HG03108 (cell line): ENCODE data around the gene C6orf15.

ENCODE experiments used
- ATAC-seq: cut with Tn5 transposase; IDR thresholded peaks from one replicate; pipeline ENCODE4 v1.9.1; 2021; ENCODE audit warnings: moderate library complexity; ENCODE audit not compliant: unreplicated experiment

C6orf15 gene

DNA sequence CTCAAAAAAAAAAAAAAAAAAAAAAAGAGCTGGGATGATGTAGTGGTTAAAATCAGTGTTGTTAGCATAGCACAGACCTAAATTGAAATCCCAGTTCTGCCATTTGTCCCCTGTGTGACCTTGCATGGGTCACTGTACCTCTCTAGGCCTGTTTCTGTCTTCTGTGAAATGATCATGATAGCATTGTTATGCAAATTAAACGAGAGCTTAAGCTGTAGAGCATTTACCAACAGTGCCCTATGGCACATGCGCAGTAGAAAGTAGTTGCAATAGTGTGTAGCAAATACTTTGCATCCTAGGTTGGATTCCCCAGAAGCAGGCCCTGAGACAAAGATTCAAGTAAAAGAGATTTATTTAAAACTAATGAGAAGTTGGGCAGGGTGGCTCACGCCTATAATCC, 19.2 kb upstream of the C6orf15 start:
- ATAC-seq: no peak

DNA sequence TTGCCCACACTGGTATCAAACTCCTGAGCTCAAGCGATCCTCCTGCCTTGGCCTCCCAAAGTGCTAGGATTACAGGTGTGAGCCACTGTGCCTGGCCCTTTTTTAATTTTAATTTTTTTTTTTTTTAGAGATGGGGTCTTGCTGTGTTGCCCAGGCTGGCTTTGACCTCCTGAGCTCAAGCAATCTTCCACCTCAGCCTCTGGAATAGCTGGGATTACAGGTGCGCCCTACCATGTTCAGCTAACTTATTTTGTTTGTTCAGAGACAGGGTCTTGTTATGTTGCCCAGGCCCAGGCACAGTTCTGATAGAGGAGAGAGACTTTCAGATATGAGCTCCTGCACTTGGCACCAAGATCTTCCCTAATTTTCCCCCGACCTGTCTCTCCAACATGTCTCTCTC, 18.4 kb upstream of the C6orf15 start:
- ATAC-seq: no peak

DNA sequence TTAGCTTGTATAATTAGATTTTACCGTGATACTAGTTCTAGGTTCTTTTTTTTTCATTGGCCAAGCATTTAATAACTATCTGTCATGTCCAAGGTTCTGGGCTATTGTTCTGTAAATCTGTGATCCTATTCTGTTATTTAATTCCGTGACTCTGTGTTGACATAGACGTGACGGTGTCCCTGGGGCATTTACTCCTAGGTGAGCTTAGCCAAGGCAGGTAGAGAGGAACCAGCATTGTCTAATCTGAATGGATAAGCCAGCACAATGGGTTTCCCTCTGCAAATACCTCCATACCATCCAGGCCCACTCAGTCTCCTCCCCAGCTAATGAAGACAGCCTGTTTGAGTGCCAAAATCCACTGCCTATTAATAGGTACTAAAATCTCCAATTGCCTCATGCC, 16.8 kb upstream of the C6orf15 start:
- ATAC-seq: no peak

DNA sequence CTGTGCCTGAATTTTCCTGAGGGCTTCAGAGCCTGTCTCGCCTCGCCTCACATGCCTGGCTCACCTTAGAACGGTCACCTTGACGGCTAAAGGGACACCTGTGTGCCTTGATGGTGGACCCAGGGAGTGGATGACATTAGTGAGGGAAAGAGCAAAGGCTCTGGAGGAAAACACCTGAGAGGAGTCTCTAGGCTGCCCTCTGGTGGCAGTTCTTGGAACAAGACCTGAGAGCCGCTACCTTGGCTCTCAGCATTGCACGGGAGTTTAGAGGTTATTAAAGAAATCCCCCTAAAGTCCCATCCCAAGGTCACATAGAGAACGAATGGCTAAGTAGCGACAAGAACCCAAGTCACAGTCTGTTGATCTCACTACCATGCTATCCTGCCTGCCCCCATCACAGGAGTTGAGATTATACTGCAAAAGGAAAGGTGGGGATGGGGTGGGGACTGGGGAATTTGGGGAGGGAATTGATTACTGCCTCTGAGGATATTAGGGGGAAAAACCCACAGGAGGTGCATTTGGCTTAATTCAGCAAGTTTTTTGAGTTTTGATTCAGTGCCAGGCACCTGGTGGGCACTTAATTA, 15.8 kb upstream of the C6orf15 start:
- no peak for ATAC-seq

DNA sequence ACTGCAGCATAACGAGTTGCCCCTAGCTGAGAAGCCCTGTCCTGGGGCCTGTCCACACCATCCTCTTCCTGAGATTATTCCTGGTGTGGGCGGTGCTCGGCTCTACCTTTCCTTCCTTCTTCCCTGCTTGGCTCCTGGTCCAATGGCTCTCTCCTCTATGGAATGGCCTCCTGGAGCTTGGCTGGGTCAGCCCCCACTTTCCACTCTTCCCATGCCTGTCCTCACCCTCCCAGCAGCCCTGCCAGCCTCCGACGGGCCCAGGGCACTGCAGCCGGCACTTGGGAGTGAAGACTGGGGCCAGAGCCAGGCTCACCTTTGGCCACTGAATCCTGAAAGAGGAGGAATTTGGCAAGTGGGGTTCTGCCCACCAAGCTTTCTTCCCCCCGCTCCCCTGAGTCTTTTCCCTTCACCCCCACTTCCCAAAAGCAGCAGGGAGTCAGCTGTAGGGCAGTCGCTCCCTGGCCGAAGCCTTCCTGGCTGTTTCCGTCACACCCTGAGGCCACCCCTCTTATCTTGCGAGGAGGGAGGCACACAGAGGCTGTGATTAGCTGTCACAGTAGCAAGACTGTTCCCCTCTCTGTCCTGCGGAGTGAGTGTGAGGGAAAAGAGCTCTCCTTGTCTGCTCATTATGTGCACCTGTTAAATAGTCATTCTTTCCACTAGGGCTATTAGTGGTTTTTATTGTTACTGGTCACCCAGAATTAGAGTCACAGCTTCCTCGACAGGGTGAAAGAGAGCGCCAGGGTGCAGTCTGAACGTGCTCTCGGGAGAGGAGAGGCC, 14.2 kb upstream of the C6orf15 start:
- no peak for ATAC-seq

DNA sequence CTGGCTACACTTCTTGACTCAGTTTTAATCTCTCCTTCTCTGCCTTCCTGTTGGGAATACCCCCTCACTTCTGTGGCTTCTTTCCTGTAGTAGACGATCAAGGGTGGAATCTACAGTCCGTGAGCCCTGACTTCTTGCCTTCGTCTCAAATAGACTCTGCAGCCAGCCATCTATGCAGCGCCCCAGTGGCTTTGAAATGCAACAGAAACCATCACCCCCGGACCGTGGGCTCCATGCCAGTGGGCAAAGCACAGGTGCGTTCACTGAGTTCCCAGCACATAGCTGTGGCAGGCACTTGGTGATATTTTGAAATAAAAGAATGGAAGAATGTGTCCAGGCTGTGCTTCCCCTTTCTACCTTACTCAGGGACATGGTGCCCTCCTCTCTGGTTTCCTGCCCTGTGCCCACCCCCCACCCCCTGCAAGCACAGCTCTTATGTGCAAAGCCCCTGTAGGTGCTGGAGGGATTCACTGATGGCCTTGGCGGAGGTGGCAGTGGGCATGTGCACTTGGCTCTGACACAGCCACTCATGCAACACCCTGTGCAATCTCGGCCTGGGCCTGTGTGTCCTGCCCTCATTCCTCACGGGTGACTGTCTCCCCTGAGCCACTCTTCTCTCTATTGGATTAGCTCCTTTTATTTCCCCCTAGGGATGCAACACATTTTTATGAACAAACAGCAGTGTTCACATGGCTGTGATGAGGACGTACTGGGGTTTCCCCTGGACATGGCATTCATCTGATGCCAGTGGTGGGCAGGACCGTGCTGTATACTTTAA, 13.4 kb upstream of the C6orf15 start:
- no peak for ATAC-seq

DNA sequence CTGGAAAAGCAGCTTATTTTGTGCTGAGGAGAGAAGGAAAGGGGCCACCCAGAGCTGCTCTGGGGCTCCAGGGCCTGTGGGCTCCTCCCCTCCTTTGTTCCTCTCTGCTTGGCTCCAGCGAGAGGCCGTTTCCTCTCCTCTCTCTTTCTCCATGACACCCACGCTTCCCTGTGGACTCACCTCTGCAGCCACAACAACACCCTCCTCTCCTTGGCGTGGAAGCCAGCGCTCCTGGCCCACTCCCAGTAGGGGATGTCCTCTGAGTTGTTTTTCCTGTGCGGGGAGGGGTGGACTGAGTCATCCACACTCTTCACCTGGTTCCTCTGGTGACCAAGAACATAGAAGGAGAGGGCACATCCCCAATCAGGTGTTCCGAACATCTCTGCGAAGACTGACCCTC, 12.8 kb upstream of the C6orf15 start:
- ATAC-seq: no peak

DNA sequence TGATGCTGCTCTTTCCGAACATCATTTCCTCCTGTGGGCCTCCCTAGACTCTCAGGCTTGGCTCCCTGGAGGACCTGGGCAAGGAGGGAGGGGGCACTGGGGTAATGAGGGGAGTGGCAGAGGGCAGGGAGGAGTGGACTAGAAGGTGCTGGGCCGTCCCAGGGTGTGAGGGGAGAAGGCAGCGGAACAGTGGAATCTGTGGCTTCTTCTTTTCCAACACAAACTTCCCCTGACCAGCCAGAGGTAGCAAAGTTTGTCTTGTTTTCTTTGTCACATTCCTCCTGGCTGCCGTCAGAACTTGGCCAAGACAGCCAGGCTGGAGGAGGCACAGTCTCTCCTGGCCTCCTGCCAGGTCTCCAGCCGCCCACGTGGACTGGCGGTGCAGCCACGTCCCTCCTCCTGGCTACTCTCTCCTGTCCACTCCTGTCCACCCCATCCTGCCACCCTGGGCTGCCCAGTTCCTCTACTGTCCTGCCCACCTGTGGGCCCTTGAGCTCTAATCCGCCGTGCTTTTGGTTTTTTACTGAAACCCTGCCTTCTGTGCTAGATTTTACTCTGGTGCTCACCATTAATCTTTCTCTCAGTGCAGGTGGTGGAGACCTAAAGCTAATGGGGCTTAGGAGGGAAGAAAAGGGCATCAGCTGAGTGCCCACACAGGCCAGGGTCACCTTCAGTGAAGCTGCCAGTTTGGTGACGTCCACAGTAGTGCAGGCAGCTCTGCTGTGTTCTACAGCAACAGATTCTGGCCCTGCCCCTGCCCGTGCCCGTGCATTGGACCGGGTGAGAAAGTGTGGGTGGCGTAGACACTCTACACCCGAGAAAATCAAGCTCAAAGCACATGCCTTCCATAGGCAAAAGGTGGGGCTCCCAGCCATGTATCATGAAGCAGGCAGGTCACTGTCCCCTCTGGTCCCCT, 10.7 kb upstream of the C6orf15 start:
- no peak for ATAC-seq

DNA sequence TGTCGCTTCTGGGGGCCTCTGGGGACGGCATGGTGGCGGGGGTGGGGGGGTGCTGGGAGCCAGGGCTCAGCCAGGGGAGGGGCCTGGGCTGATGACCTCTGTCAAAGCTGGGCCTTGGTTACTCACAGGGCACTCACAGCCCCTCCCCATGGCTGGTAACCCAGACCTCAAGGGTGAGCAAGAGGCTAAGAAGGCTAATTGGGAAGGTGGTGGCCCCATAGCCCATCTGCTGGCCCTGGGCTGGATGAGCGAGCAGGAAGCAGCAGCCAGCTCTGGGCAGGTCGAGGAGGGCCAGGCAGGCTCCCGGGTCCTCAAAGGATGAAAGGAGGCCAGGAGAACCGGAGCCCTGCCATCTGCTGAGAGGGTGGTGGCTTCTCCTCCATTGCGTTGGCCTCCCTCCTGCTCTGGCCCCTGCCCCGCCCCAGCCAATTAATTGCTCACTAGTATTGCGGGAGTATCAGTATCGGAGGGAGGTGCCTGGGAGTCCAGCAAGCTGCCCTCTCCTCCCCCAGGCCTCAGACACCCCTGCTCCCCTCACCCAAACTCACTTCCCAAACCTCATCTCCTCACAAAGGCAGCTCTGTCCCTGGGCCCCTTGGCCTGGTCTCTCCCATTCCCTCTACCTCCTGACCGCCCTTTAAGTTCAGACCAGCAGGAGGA, 8.9 kb upstream of the C6orf15 start:
- no peak for ATAC-seq

DNA sequence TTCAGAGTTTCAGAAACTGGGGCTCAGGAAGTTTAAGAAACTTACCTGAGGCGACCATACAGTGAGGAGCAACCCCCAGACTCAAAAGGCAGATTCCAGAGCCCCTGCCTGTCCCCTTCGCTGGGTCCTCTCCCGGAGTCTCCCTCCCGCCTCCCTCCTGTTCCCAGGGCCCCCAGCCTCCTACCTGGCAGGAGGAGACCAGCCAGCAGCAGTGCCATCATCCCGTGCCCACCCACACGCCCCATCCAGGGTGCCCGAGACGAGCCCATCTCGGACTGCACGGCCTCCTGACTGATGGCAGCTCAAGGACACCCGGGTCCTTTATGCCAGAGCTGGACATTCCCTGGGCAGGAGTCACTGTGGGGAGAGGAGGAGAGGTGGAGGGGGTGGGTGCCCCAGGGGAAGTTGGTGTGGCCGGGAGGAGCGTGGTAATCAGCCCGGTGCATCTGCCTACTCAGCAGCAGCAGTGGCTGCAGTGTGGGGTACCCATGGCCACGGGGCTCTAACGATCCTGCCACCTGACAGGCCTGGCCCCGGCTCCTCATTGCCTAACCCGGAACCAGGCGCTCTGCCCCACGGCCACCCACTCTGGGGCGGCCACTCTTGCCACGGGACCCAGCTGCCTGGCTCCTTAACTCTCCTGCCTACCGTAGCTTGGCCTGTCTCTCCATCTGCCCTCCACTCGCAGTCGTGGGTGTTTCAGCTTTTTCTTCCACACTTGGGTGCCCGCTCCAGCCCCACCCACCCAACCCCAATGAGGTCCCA, 8.0 kb upstream of the C6orf15 start, which contains the start of gene CDSN:
CDSN (minus strand) TSS at position 296 of the 765 bp plus-strand sequence; CDS start at position 269, 27 bp downstream.
- ATAC-seq: no peak

DNA sequence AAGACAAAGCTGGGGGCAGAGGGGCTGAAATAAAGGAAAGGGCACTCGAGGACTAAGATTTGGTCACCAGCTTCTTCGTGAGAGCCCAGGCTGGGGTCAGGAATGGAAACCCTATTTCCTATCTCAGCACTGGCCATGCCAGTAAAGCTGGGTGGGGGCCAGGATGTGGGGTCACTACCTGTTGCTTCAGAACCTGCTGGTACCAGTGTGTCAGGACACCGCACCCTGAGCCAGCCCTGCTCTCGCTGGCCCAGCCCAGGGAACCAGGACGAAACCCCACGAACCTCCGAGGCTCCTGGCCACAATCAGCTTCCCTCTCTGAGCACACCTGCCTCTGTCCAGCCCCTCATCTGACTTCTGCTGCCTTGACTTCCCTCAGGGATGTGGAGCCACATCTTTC, 5.8 kb upstream of the C6orf15 start:
- no peak for ATAC-seq

DNA sequence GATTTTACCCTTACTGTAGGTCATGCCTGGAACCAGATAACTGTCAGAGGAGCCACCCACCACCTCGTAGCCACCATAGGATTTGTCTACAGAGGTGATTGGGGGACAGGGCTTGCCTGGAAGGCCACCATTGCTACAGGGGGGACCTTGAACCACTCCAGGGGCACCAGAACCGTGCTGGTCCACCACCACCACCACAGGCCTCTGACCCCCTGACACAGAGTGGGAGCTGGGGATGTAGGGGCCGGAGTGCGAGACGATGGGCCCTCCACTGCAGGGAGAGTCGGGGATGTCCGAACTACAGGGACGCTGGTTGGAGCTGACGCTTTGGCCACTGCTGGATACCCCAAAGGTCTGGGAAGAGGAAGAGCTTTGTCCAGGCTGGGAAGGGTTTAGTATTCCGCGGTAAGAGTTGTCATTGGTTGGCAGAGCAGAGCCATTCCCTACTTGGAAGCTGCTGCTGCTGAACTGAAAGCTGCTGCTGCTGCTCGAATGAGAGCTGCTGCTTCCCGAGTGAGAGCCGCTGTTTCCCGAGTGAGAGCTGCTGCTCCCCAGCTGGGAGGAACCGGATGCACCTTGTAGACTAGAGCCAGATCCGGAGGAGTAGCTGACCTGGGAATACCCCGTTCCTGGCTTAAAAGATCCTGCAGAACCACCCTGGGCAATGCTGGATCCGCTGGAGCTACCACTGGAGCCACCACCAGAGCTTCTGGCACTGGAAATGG, 4.4 kb upstream of the C6orf15 start:
- no peak for ATAC-seq

DNA sequence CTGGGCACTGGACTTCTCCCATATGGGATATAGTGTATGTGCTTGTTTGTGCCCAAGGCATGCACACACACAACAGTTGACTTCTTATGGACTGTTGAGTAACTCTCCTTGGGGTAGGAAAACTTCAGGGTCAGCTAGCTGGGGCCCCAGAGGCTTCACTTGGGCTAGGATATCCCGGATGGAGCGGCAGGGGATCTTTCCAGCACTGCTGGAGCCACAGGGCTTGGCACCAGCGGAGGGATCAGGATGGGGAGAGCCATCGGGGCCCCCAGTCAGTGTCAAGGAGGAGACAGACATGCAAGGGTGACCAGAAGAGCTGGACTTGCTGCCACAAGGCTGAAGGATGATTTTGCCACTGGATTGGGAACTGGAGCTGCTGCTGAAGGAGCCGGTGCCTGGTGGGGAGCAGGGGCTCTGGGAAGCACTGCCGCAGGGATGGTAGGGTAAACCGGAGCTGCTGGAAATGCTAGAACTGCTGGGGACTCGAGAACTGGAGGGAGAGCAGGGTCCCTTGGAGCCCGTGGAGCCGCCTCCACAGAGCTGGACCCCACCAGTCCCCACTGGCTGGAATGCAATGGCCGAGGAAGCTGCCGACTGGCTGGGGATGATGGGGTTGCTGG, 3.7 kb upstream of the C6orf15 start:
- ATAC-seq: no peak

DNA sequence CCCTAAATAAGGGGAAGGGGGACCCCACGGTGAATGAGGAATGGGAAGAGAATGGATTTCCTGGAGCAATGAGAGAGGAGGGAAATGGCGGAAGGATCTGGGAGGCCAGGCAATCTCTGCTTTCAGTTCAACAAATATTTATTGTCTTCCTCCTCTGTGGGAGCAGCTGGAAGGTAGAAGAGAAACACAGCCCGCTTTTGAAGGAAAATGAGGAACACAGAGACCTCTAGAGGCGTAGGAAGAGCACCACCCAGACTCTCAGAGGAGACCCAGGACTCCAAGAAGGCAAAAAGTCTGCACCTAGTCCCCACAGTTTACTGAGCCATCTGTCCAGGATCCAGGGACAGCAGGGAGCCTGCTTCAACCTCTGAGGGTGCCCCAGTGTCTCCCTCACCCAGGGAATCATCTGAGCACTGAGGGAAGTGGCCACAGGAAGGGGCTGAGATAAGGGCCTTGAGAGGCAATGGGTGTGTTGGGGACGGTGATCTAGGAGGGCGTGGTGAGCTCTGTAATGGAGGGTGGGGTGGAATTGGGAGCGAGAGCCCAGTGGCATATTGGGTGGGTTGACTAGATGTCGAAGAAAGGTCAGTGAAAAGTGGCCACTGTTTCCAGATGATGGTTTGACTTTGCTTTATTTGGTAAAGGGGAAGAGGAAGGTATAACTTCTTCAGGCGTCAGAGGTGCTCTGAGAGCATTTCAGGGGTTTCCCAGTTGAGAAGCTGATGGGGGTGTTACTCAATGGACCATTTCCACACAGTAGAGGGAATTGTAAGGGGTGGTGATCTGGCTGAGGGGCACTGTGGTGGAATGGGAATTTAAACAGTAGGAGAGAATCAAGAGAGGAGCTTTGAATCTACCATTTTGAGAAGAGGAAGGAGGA, 2.8 kb upstream of the C6orf15 start:
- no peak for ATAC-seq

DNA sequence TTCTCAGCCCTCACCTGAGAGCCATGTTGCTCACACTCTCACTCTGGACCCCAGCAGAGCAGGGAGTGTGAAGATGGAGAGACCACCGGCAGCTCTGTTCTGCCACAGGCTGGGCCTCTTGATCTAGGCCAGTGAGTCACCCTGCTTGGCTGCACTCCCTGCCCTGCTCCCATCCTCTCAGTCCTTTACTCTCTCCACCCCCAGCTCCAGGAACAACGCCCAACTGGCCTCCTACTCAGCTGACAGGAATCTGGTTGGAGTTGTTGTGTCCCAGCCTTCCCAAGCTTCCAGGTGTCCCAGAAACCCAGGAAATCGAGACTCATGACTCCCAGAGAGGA, 2.1 kb upstream of the C6orf15 start, which contains the start of gene PSORS1C1:
PSORS1C1 (plus strand) TSS at position 260 of the 338 bp plus-strand sequence. CDS start 14,833 bp downstream, outside the sequence.
- ATAC-seq: no peak

DNA sequence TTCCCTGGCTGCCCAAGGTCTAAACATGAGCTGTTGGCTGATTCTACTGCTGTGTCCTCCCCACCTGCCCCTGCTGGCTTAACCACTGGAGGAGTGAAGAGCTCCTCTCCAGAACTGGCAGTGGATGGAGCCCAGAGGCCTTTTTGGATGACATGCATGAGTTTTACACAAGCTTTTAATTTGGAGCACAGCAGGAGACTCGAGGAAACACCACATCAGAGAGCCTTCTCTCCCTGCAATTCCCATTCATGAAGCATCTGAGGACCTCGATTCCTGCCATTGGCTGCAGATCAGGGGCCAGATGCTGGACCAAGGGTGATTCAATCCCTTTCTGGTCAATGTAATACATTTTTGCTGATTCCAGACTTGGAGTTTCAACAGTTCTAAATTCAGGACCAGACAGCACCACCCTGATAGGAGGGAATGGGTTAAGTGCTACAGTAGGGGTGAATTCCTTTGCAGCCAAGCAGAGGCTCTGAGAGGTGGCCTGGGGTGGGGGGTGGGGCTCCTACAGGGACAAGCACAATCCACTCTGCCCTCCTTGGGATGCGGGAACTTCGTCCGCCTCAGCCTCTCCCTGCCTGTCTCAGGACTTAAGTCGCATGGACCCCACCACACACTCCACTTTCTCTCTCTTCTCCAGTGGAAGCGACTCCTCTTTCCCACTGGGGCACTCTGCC, 1.6 kb upstream of the C6orf15 start:
- ATAC-seq: no peak

DNA sequence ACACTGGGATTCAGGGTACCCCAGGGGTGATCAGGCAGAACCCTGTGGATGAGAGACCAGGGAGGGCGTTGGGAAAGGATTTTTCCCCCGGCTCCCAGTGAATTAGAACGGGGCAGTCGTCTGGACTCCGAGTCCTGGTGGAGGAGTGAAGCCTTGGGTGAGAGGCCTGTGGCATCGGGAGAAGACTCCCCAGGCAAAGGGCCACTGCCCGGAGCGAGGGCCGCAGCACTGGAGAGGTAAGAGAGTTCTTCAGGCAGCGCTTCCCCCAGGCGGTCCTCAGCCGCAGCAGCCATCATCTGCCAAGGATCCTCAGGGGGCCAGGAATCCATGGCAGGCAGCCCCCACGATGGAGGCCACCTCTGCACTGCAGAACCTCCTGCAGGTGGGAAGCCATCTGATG, 663 bp downstream of the C6orf15 start:
- ATAC-seq: no peak
